ENCODE data around the gene HIPK2. TPM values are rescaled to one million over a fixed set of nuclear protein-coding genes. Genes with fewer than 3 reads are reported as not detected.
"Not testable (repeated sequence)": the region's sequence is repeated elsewhere in the genome, so short reads cannot be mapped to it uniquely, and the experiment has no call there.

The HIPK2 gene
- polyA plus RNA-seq, 1 donor, result 10.4 TPM

DNA sequence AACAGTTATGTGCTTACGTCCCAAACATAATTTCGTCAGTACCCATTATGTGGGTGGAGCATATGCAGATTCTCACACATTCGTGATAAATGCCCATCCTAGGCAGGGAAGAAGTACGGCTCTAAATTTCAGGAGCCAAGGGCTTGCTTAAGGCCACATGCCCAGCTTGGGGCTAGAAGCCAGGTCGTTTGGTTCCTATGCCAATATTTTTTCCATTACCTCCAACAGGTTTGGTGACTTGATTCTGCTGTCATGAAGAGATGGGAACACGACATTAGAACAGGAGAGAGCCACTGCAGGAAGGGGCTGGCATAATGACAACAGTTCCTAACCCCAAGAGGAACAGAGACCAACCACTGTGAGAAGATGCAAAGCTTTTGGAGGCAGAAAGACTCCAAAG lies 85.1 kb downstream of the HIPK2 start:
- no peak for DNase-seq

DNA sequence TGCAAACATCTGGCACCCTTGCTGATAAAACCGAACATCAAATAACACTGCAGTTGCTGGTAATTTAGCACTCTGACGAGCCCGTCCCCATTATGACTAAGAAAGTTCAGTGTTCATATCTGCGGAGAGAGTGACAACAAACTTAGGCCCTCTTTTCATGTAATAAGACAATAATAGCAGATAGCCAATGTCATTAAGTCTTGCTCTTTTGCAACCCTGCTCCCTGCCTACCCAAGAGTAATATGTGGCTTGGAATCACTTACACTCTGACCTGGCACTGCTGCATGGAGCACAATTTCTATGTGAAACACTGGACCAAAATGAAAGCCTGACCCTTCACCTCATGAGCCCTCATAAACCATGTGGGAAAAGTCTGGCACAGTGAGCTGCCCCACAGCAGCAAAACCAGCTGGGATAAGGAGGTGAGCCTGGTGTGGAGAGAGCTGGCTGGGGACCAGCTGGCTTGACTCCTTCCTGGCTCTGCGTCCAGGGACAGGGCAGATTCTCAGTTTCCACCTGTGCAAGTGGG lies 86.5 kb downstream of the HIPK2 start:
- no peak for DNase-seq

DNA sequence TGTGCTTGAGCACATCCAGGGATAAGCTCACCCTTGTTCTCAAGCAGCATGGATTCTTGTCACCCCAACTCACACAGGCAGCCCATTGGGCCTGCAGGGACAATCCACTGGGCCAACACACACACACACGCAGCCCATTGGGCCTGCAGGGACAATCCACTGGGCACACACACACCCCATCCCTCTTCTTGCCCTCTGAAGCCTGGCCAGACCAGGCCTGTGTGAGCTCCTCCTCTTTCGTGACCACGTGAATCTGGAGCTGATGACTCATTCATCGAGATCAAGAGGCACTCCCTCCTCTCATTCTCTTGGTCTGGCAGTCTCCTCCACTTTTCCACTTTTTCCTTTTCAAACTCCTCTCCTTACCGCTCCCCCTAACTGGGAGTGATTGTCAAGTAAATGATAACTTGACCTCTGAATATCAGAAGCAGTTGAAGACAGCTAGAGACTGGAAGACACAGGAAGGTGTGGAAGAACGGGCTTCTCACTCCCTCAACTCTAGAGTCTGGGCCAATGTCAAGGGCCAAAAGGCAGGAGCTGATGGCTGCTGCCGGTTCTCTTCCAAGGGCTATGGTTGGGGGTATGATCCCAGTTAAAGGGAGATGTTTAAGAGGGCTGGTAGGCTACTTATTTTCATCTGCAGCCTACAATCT lies 89.7 kb downstream of the HIPK2 start:
- no peak for DNase-seq

DNA sequence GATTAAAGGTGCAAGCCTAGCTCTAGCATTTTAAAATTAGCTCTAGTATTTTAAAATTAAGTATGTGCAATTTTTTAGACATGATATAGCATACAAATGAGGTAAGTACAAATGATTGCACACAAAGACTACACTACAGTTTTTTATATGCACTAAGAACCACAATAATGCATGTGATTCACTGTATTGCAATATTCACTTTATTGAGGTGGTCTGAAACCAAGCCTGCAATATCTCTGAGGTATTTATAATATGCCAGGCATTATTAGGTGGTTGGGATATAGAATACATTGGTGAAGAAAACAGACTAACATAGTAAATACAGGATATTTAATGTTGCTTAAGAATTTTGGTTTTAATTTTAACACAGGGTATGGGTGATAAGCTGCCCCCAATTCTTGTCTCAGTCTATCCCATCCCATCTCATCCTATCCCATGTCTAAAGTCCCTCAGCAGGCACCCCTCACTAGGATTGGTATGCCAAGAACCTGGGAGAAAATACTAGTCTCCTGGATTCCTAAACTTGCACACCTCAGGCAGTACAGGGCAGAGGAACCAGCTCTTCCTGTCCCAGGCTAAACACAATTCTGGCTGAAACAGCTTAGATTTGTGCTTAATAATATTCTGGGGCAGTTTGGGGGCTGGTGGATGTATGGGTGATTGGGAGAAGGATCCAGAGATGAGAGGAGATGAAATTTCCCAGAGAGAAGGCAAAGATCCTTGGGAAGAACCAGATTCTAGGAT lies 90.4 kb downstream of the HIPK2 start:
- no peak for DNase-seq

DNA sequence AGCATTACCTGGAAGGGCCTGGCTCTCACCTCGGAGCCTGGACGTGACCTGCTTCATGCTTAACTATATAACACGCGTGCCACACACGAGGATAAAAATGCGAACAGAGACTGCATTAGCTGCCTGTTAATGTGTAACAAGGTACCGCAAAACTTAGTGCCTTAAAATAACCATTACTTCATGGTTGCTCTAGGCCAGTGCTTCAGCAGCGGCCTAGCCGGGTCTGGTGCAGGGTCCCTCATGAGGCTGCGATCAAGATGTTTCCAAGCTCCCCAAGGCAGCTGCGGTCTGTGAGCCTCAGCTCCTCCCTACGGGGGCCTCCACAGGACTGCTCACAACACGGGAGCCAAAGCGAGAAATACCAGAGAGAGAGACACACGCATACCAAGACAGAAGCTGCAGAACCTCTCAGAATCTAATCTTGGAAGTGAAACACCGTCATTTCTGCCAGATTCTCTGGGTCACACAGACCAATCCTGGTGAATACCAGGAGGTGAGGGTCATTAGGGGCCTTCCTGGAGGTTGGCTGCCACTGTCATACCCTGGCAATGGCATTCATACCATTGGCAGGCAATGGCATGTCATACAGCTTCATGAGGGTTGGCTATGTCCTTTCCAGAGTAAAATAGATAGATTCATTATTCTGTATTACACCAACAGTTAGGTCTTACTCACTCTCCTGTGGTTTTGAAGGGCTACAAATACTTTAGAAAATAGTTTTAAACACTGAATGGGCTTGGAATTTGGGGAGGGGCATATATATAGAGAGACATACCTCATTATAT lies 94.5 kb downstream of the HIPK2 start:
- no peak for DNase-seq

DNA sequence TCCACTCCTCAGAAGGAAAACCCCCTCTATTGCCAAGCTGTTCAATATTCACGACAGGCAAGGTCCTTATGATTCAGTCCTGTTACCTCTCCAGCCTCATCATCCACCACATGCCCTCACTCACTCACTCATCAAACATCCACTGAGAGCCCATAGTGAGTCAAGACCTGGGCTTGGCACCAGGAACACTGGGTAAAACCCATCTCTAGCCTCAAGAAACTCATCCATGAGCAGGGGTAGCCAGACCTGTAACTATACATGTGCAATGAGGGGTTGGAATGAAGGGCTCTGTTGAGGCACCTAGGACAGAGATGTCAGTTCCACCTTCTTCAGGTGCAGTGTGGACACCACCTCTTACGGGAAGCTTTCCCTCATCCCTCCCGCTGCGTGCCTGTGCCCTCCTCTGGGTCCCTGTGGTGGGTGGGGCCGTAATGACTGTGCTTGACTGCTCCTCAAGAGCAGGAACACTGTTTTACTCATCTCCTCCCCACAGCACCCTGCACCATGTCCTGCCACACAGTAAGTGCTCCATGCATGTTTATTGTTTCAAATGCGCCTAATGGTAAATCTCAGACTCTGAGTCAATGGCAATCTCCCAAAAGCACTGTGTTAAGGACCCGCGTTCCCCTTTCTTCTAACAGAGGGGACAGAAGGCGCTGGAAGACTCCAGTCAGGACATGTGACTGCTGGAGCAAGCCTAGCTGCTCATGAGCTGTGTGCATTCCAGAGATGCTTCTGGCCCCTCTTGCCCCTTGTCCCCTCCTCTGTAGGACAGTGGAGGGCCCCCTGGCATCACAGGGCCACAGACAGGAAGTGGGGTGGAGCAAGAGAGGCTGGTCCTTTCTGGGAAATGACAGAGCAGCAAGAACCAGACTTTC lies 95.4 kb downstream of the HIPK2 start:
- DNase-seq, result no peak

DNA sequence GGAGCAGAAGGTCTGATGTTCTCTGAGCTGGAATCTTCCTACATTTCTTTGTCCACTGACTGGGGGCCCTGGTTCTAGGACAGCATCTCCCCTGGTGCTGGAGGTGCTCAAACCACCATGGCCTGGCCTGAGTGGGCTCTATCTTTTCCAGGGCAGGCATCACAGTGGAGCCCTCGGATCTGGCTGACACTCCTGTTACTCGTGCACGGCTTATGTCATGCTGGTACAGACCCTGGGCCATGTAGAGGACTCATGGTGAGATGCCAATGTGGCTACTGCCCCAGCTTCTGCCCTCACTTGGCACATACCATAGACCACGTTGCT lies 96.0 kb downstream of the HIPK2 start:
- DNase-seq, result no peak

DNA sequence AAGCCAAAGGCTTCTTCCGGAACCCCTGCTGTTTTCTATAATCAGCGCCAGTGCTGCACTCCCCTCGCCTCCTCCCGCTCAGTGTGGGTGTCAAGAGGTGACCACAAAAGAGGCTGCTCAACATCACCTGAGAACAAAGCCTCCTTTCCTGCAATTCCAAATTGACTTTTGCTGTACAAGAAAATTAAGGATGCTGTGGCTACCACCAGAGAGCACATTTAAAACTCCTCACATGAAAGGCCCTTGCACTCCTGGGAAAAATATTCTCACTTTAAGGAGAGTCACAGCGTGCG lies 96.4 kb downstream of the HIPK2 start:
- no peak for DNase-seq

DNA sequence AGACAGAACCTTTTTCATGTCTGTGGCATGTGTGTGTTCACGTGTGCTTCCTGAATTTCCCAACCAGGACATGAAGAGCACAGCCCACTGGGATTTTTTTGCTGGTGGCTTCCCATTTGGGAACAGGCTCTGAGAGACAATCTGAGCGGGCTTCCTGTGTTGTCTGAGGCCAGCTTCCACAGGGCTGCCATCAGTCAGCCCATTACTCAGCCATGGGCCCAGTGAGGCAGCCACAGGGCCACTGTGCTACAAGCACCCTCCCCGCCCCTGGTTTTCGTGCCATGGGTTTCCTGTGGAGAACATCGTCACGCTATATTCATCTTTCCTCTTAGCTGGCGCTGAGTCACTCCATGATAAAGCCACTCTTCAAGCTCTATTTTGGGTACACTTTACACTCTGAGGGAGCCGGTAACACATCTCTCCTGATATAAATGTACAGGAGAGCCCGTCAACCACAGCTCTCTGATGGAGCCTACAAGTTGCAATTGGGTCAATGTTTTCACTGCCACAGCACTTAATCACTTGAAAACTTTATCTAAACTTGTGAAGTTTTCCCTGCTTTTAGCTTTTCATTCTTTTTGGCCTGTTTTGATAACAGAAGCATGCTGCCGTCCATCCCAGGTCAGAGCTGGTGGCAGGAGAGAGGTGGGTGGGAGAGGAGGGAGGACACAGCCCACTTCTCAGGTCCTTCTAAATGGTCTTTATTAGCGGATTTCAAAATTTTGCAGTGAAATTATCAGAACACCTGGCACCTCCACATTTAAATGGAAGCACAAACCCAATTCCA lies 96.9 kb downstream of the HIPK2 start:
- no peak for DNase-seq

DNA sequence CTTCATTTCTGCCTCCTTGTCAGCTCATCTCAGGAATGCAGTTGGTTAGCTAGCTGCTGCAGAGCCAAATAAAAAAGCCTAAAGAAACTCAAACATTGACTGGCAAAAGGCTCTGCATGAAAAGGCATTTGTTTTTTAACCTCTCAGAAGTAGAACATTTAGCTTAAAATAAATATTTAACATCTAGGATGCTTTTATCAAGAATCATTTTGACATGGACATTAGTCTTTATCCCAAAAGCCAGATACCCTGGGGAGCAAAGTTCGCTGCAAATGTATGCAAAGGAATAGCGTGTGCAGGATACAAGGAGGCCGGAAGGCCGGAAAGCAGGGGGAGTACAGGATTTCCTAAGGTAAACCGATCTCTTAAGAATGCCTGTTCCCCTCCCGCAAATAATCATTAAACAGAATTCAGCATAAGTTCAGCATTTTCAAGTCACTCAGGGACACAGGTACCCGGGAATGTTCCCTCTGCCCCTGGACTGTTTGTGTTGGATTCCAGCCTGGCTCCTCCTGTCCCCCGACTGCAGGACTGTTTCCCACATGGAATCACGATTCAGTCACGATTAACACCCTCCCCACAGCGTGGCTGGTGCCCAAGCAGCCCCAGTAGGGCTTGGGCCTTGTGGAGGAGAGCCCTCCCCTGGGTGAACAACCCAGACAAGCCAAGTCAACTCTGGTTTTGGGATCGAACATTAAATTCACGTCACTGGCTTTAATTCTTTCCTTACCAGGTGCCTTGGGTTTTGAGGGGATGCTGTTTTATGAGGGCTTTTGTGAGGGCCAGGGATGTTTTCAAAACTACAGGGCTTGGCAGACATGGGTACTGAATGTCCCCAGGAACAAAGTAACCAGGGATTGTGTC lies 97.8 kb downstream of the HIPK2 start:
- no peak for DNase-seq

DNA sequence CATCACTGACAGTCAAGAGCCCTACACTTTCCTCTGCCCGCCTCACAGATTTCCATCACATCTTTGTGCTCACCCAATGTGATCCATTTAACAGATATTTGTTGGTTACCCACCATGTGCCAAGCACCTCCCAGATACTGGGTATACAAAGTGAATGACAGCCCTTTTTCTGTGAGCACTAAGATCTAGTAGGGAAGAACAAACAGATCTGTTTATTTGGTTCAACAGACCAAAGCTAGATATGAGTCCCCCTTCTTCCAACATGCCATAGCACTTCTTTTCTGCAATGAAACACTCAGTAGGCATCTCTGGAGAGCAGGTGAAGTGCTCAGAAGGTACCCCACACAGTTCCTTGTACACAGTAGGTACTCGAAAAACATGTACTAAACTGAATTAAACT lies 101.4 kb downstream of the HIPK2 start:
- DNase-seq, result no peak

DNA sequence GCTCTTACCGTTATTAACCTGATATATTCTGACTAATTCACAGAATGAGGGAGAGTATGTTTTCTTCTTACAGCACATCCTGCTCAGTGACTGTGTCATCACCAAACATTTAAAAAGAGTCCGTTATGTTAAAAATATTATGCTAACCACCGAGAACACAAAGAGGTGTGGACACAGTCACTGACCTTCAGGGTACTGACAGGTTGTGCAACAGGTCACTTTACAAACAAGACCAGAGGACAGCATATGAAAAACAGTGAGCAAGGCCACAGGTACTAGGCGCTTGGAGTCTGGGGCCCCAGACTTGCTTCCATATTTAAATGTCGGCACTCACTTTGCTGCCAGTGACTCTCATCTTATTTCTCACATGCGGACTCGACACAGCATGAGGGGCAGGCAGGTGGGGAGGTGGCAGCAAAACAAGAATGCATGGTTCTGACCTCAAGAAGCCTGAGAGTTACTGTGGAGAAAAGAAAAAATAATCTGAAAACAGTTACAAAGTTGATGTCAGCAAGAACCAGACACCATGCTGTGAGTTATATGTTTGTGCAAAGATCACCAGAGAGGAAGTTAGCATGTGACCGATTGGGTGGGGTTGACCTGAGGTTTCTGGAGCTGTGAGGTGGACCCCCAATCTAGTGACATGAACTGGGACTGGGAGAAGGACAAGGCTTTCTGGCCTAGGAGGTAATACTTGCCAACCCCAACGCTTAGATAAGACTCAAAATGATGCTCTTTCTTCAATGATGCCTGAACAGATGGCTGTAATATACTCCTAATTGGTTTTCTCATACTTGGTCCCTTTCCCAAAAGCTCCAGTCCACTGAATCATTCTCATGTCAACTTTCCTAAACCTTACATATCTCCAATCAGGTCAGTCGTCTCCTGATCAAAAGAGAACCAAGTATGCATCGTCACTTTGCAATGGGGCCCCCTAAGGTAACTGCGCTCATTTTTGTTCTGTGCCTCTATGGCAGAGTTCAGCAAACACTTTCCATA lies 102.4 kb downstream of the HIPK2 start:
- DNase-seq, result no peak

DNA sequence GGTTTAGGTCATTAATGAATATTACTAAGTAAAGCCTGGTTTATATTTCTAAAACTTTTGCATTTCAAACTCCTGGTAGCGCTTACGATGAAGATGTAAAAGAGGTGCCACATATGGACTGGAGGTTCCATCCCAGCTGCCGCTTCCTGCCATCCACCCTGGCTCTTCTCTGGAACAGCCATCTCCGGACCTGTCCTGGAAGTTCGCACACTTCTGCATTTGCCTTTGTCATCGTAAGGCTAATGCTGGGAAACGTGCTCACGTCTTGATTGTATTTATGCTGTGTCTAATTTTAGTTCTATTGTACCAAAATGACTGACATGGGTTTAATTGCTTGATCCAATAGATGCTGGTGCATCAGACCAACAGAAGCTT lies 103.1 kb downstream of the HIPK2 start:
- DNase-seq, result no peak

DNA sequence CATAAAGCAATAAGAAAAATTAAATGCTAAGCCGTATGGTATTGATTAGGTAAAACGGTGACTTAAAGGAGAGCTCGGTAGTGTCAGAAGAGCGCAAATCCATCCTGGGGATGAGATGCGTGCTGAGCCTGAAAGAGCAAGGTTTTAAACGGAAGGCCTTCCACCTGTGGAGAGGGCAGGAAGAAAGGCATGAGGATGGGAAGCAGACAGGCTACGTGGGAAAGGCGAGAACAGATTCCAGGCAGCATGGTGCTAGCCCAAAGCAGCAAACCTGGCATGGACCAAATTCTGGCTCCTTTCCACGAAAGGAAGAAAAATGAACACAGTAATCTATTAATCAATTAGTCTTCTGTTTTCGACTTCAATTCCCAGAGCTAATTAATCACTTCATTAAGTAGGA lies 103.5 kb downstream of the HIPK2 start:
- no peak for DNase-seq

DNA sequence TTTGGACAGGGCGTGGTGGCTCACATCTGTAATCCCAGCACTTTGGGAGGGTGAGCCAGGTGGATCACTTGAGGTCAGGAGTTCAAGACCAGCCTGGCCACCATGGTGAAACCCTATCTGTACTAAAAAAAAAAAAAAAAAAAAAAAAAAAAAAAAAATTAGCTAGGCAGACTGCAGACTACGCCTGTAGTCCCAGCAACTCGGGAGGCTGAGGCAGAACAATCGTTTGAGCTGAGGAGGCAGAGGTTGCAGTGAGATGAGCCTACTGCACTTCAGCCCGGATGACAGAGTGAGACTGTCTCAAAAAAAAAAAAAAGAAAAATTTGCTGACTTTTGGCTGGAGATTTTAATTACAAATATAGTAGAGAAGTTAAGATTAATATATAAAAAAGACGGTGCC lies 104.0 kb downstream of the HIPK2 start:
- DNase-seq, result no peak

DNA sequence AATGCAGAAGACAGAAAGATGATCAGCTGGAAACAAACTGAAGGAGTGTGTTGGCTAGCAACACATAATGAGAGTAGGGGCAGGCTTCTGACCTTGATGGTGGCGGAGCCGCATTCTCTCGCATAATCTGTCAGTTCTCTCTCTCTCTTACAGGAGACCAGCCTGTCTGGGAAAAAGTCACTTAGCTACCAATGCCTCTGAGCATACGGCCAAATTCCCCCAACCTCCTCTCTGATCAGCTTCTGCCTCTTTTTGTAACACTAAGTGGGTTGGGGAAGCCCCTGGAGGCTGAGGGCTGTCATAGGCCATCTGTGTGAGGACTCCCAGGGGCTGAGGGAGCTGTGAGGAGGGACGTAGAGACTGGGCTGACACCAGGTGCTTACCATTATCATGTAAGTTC lies 104.6 kb downstream of the HIPK2 start:
- no peak for DNase-seq

DNA sequence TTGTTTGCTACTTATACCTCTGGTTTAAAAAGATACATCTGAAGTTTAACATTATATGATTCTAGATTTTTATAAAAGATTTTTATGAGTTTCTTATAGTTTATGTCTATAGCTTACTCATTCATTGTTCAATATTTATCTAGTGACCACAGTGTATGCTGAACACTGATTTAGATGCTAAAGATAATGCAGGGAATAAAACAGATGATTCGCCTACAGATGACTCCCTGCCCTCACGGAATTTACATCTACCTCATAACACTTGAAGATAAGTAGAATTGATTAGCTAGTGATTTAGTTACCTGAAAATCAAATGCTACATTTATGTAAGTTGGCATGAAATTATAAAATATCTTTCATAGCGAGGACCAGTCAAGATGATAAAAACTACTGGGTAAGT lies 105.8 kb downstream of the HIPK2 start:
- DNase-seq, result no peak

DNA sequence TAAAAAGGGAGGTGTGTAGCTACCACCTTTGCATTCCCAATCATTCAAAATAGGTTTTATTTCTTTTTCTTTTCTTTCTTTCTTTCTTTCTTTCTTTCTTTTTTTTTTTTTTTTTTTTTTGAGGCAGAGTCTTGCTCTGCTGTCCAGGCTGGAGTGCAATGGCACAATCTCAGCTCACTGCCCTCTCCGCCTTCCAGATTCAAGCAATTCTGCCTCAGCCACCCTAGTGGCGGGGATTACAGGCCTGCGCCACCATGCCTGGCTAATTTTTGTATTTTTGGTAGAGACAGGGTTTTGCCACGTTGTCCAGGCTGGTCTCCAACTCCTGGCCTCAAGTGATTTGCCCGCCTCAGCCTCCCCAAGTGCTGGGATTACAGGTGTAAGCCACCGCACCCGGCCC lies 107.1 kb downstream of the HIPK2 start:
- DNase-seq, result not testable (repeated sequence)
